Measurements from ENCODE around the gene KIRREL3. TPM values are rescaled to one million over a fixed set of nuclear protein-coding genes. Genes with fewer than 3 reads are reported as not detected.
A peak's percentile ranks its signal among the peaks of the same experiment; 100 is the strongest.

KIRREL3 gene
- total RNA-seq, 2 donors from 2014 or later = 0.44 to 2.1 TPM

- DNase-seq (no peak), ATAC-seq (no peak)
- intact Hi-C loops (cut with DNase I) = no loop called here
Observed at GRCh38 chr11:126888115-126888712, 112.4 kb downstream of the KIRREL3 start.

DNA sequence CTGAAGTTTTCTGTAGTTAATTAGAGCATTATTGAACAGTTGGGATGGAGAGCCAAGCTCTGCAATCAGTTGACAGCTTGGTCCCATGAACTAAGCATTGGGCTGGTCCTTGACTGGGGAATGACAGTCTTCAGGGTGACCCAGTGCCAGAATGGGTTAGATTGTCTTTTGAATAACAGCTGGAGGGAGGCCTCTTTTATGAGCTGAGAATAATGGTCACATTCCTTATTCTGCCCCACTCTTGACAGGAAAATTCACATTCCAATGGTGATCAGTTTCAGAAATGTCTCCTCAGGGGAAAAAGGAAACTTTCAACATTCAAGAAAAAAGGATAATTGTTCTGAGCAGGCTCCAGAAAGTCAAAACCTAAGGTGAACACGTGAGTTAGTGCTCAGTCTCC is 113.9 kb downstream of the KIRREL3 start:
- ATAC-seq (no peak), DNase-seq (no peak)
- intact Hi-C loops (cut with DNase I) = no loop called here

GRCh38 chr11:126886085-126886484 is 114.5 kb downstream of the KIRREL3 start:
- intact Hi-C loops (cut with DNase I) = no loop called here
- peak; percentile 33 to 53 for ATAC-seq
- DNase-seq = no peak

GRCh38 chr11:126884594-126884993 is 116.0 kb downstream of the KIRREL3 start:
- intact Hi-C loops (cut with DNase I) = no loop called here
- no peak for DNase-seq
- ATAC-seq = no peak

GRCh38 chr11:126884192-126884591 is 116.4 kb downstream of the KIRREL3 start:
- ATAC-seq = no peak
- intact Hi-C loops (cut with DNase I) = no loop called here
- DNase-seq = no peak

DNA sequence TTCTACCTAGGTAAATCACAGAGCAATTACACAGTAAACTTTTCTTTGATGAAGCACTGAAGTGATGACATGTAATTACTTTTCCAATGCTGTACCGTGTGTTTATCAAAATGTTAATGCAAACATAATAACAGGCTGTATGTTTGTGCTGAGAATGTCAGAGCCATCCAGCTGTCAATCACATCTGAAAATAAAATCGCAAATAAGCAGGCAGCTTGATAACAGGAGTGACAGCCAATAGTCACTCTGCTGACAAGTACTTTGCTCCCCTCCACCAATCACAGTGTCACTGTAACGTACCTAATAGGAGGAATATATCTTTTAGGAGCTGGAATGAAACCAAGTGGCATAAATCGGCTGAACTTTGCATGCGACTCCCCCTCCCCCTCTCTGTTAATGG is 119.7 kb downstream of the KIRREL3 start:
- DNase-seq (no peak), ATAC-seq (no peak)
- intact Hi-C loops (cut with DNase I) = no loop called here

DNA sequence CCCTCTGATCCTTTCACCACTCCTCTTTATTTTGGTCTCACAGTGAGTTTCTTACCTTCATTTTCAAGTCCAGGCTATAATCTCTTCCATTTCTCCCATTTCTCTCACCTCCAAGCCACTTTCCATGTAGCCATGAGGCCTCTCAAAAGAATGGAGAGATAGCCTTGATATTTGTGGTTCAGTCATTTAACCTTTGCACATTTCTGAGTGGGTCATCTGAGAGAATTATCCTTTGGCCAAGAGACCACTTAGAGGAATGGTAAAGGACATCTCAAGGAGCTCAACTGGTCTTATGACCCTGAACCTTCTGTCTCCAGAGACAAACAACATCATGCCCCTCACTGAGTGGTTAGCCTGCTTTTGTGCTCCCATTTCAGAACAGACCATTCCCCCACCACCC is 121.1 kb downstream of the KIRREL3 start:
- DNase-seq (no peak), ATAC-seq (no peak)
- intact Hi-C loops (cut with DNase I) = no loop called here

DNA sequence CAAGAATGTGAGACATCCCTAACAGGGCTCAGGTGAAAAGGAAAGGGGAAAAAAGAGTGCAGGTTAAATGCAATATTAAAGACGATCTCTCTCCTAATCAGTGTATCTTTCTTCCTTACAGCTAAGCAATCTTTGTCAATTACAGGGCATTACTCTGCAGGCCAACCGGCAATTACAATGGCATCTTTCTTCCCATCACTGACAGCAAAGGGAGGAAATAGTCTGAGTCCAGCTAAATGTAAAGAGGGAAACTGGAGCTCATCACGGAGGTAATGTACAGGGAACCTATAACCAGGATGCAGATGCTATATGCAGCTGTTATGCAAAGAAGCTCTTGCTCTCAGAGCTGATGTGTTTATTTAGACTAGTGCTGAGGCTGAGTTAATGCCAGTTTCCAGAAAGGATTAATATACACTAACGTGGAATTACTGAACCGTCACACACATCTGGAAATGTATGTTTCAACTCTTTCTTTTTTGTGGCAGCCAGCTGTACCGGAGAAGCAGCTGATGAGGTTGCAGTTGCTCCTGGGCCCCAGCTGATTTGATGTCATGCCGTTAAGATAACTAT is 121.6 kb downstream of the KIRREL3 start:
- DNase-seq = no peak
- intact Hi-C loops (cut with DNase I) = no loop called here
- ATAC-seq = no peak

DNA sequence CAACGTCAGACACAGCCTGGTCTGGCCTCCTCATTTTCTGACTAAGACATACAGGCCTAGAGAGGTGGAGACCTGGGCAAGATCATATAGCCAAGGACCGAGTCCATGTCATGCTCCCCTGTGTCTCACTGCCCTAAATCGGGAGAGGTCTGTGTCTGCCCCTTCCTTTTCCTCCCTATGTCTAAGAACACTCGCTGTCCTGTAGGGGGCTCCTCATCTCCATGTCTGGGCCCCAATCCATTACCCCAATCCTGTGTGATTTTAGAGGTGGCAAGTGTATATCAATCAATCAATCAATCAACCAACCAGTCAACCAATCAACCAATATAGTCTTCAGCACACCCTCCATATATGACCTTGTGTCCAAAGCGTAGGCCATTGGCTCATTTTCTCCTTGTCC is 125.7 kb downstream of the KIRREL3 start:
- intact Hi-C loops (cut with DNase I) = no loop called here
- DNase-seq (no peak), ATAC-seq (no peak)

DNA sequence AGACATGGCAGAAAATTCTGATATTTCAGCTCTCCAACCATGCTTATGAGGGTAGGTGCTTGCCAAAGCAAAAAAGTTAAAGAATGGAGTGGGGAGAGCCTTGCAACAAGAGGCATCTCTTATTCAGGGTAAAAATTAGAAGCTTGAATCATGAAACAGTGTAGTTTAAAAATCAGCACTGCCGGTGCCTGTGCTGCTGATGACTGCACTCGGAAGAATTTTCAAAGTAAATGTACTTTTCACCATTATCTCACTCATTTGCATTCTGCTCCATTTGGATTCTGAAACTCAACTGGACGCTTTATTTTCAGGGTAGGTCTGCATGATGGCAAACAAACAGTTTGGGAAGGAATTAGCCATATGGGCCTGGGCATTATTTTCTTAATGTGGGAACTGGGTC is 126.3 kb downstream of the KIRREL3 start:
- intact Hi-C loops (cut with DNase I) = no loop called here

GRCh38 chr11:126871792-126872191 is 128.8 kb downstream of the KIRREL3 start:
- intact Hi-C loops (cut with DNase I) = no loop called here
- ATAC-seq (no peak), DNase-seq (no peak)

More for the DNA sequence above, 126.3 kb downstream of the KIRREL3 start:
- ATAC-seq = no peak
- no peak for DNase-seq

DNA sequence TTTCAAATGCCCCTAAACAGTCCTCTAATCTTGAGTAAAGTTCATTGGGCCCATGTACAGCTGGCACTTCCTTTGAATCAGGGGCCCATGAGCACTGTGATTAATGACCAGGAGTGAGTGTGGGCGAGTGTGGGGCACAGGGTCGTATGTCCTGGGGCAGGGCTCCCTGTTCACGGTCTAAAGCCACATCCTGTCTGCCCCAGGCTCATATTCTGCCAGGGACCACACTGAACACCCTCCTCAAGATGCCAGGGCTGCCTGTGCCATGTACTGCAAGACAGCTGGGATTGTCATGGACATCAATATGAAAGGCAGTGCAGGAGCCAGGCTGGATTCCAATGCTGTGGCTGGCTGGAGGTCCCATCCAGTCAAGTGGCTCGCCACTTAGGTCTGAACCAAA is 130.5 kb downstream of the KIRREL3 start:
- DNase-seq = no peak
- ATAC-seq = no peak

GRCh38 chr11:126868741-126869140 is 131.8 kb downstream of the KIRREL3 start:
- no peak for ATAC-seq
- intact Hi-C loops (cut with DNase I) = no loop called here
- no peak for DNase-seq

More for the DNA sequence above, 130.5 kb downstream of the KIRREL3 start:
- intact Hi-C loops (cut with DNase I) = no loop called here

- intact Hi-C loops (cut with DNase I) = no loop called here
Observed at GRCh38 chr11:126864934-126865333, 135.6 kb downstream of the KIRREL3 start.

GRCh38 chr11:126863294-126863997 is 137.1 kb downstream of the KIRREL3 start:
- no peak for DNase-seq
- no peak for ATAC-seq
- intact Hi-C loops (cut with DNase I) = no loop called here

More at GRCh38 chr11:126864934-126865333, 135.6 kb downstream of the KIRREL3 start:
- ATAC-seq (no peak), DNase-seq (no peak)

- peak; percentile 63 to 75 for ATAC-seq
- DNase-seq = no peak
- intact Hi-C loops (cut with DNase I) = no loop called here
Observed at GRCh38 chr11:126862664-126863243, 137.8 kb downstream of the KIRREL3 start.

- intact Hi-C loops (cut with DNase I) = no loop called here
- ATAC-seq (no peak), DNase-seq (no peak)
Observed at GRCh38 chr11:126861796-126862459, 138.6 kb downstream of the KIRREL3 start.

DNA sequence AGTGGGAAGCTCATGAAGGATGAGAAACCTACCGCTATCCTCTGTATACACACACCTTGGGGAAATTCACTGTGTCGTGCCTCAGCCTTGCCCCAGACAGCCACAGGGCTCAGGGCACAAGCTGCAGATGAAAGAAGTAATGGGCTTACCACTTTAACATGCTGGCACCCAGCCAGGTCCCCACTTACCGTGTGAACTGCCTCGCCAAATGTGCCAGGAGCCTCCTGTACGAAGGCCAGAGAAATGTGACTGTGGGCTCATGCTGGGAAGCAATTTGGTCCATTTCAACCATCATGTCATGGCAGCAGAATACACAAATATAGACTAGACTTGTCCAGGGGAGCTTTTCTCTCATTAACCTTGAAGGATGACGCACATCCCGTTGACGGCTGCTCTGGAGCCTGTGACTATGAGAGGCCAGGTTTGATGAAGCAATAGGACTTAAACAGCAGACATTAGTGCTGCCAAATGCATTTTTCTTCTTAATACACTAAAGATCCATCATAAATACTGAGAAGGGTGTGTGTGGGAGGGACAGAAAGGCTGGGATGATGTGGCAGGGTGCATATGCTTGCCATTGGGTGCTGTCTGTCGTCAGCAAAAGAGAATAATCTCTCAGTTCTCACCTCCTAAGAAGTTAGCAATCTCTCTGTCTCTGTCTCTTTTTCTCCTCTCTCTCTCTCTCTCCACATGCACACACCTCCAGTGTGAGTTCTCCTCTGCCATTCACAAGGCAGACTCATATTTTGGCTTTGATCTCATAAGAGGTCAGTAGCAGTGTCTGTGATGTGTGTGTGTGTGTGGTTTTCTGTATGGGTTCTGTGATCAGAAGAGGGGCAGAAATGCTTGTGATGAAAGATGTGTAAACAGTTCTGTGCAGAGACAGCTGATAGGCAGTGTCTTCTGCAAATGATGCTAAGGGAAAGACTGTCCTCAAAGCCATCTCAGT is 142.4 kb downstream of the KIRREL3 start:
- intact Hi-C loops (cut with DNase I) = no loop called here
- DNase-seq (no peak), ATAC-seq (no peak)

DNA sequence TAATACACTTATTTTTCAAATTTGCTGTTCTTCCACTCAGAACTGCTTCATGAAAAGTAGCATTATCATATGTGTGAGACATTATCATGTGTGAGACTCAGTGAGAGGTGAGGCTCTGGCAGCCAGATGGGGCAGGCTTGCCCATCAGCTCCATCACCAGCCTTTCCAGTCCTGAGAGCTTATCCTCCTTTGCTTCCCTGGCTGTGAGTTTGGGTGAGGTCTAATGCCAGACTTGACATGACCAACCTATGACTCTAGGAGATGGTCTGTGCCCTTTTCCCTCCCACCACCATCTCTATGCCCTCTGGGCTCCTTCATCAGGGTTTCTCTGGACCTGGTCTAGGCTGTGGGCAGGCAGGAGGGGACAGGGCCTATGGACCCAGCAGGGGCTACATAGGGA is 145.0 kb downstream of the KIRREL3 start:
- intact Hi-C loops (cut with DNase I) = no loop called here
- DNase-seq = no peak
- ATAC-seq = no peak

All from left cardiac atrium (tissue), 4 donors.